HCT116 (cell line): Measurements from ENCODE around the gene UGT1A6. TPM values are rescaled to one million over a fixed set of nuclear protein-coding genes. Genes with fewer than 3 reads are reported as not detected.

Experiments
- ATAC-seq: fragments of 200-7000 bp; cut with Tn5 transposase; 2 replicates; pipeline ENCODE4 v1.9.1; 2020; ENCODE audit warnings: mild to moderate bottlenecking, moderate library complexity
- BruUV-seq: library from RNA; stranded (reverse); fragments of 400-500 nt; replicated peaks from 2 replicates; lab custom pipeline; 2021; lab: Mats Ljungman, UMichigan
- CTCF ChIA-PET: fragments of 300-600 bp; sonication (Branson Sonifier 250); formaldehyde crosslinking; loops from one replicate; lab custom pipeline; 2021; ENCODE audit warnings: antibody characterized with exemption; lab: Charles Lee
- POLR2A ChIA-PET: fragments of 300-600, 350-600 bp; sonication (Branson Sonifier 250); formaldehyde crosslinking; loops from one replicate; lab custom pipeline; 2021; ENCODE audit warnings: antibody characterized with exemption; lab: Charles Lee
- RAD21 ChIA-PET, 2 experiments: fragments of 300-600 bp; sonication (Branson Sonifier 250); formaldehyde crosslinking; loops; one replicate each; lab custom pipeline; 2023; ENCODE audit warnings: low total read pairs in 2 of 2; ENCODE audit not compliant: uncharacterized antibody in 2 of 2, unreplicated experiment in 2 of 2, low non-redundant PET in 1 of 2; lab: Charles Lee
- DNase-seq: peaks from one replicate; pipeline ENCODE4 v3.0.0-alpha.2; 2010; ENCODE audit warnings: low read depth, low spot score
- H2AFZ ChIP-seq: fragments of 200-600 bp; shearing (Covaris generic), sonication (generic); 2 replicates; pipeline ENCODE4 v1.6.1; 2017; ENCODE audit warnings: low read depth, mixed run types, mixed read lengths, antibody characterized with exemption, low read length; ENCODE audit not compliant: poor library complexity, severe bottlenecking
- H3K27ac ChIP-seq: 2 replicates; pipeline ENCODE4 v1.5.1; 2012; ENCODE audit warnings: low read depth, low read length
- H3K27me3 ChIP-seq: fragments of 200-600 bp; sonication (generic); 2 replicates; pipeline ENCODE4 v1.6.1; 2016; ENCODE audit warnings: mixed run types, low read length, mixed read lengths; ENCODE audit not compliant: insufficient read depth
- H3K36me3 ChIP-seq, 2 experiments: fragments of 200-500 bp in 1 of 2; fragments of 200-600 bp in 1 of 2; sonication (Bioruptor generic) in 1 of 2; sonication (generic) in 1 of 2; 2 replicates each; pipeline versions ENCODE4 v1.5.1 to v1.6.1; 2014 to 2016; ENCODE audit warnings: low read length in 2 of 2, inconsistent platforms in 1 of 2, mixed read lengths in 1 of 2, mixed run types in 1 of 2; ENCODE audit not compliant: insufficient read depth in 2 of 2, control insufficient read depth in 1 of 2
- H3K4me1 ChIP-seq, 2 experiments: fragments of 200-600 bp in 1 of 2; sonication (generic) in 1 of 2; 2 replicates each; pipeline versions ENCODE4 v1.5.1 to v1.6.1; 2012 to 2017; ENCODE audit warnings: low read length in 2 of 2, inconsistent platforms in 1 of 2, mild to moderate bottlenecking in 1 of 2, mixed read lengths in 1 of 2, mixed run types in 1 of 2, moderate library complexity in 1 of 2; ENCODE audit not compliant: insufficient read depth in 2 of 2, control insufficient read depth in 1 of 2
- H3K4me2 ChIP-seq: fragments of 200-600 bp; sonication (generic); 2 replicates; pipeline ENCODE4 v1.6.1; 2017; ENCODE audit warnings: mixed run types, low read length, mixed read lengths
- H3K4me3 ChIP-seq, 2 experiments: fragments of 200-600 bp in 1 of 2; sonication (generic) in 1 of 2; replicated peaks in 1 of 2; 2 replicates each; pipeline ENCODE4 v1.5.1; 2011 to 2016; ENCODE audit warnings: low read length in 2 of 2, control low read depth in 1 of 2, low read depth in 1 of 2, mild to moderate bottlenecking in 1 of 2, mixed read lengths in 1 of 2, mixed run types in 1 of 2
- H3K79me2 ChIP-seq: fragments of 200-600 bp; sonication (generic); 2 replicates; pipeline ENCODE4 v1.6.1; 2017; ENCODE audit warnings: mild to moderate bottlenecking, mixed run types, low read length, moderate library complexity, mixed read lengths; ENCODE audit not compliant: insufficient read depth
- H3K9ac ChIP-seq: fragments of 200-600 bp; sonication (generic); 2 replicates; pipeline ENCODE4 v1.6.1; 2016; ENCODE audit warnings: low read length, mixed read lengths
- H3K9me2 ChIP-seq: fragments of 200-600 bp; sonication (generic), shearing (Covaris generic); 2 replicates; pipeline ENCODE4 v1.6.1; 2017; ENCODE audit warnings: mixed run types, mild to moderate bottlenecking, moderate library complexity; ENCODE audit not compliant: insufficient read depth
- H3K9me3 ChIP-seq, 2 experiments: fragments of 200-500 bp in 1 of 2; fragments of 200-600 bp in 1 of 2; sonication (Bioruptor generic) in 1 of 2; sonication (generic) in 1 of 2; 2 replicates each; pipeline ENCODE4 v1.6.1; 2014 to 2017; ENCODE audit warnings: low read length in 2 of 2, mixed read lengths in 2 of 2, inconsistent platforms in 1 of 2, low read depth in 1 of 2, mild to moderate bottlenecking in 1 of 2, mixed run types in 1 of 2, moderate library complexity in 1 of 2; ENCODE audit not compliant: control insufficient read depth in 1 of 2, insufficient read depth in 1 of 2
- H4K20me1 ChIP-seq: fragments of 200-600 bp; sonication (generic), shearing (Covaris generic); 2 replicates; pipeline ENCODE4 v1.6.1; 2017; ENCODE audit warnings: mixed run types, mild to moderate bottlenecking, moderate library complexity; ENCODE audit not compliant: insufficient read depth
- ELF1 ChIP-seq: IDR thresholded peaks from 2 replicates; pipeline ENCODE4 v1.6.1; 2012; ENCODE audit warnings: low read depth, borderline replicate concordance
- EZH2 ChIP-seq: fragments of 200-600 bp; sonication (generic); IDR thresholded peaks from 2 replicates; pipeline ENCODE4 v1.6.1; 2017; ENCODE audit warnings: antibody characterized with exemption, mixed run types
- EZH2phosphoT487 ChIP-seq: fragments of 200-600 bp; IDR thresholded peaks from 2 replicates; pipeline ENCODE4 v1.6.1; 2018; ENCODE audit warnings: antibody characterized with exemption, borderline replicate concordance
- JUND ChIP-seq: IDR thresholded peaks from 2 replicates; pipeline ENCODE4 v1.6.1; 2012
- POLR2A ChIP-seq: IDR thresholded peaks from 2 replicates; pipeline ENCODE4 v1.7.0; 2011; ENCODE audit warnings: borderline replicate concordance; ENCODE audit not compliant: insufficient read depth, insufficient read length; ENCODE audit errors: extremely low read depth
- RAD21 ChIP-seq: IDR thresholded peaks from 2 replicates; pipeline ENCODE4 v1.6.1; 2012; ENCODE audit warnings: low read depth, mild to moderate bottlenecking
- YY1 ChIP-seq: IDR thresholded peaks from 2 replicates; pipeline ENCODE4 v1.6.1; 2011; ENCODE audit warnings: low read length, low read depth, moderate library complexity, mild to moderate bottlenecking; ENCODE audit not compliant: insufficient replicate concordance; ENCODE audit errors: extremely low read depth
- intact Hi-C: fragments of 100-400 bp; cut with micrococcal nuclease; formaldehyde crosslinking; loops from 2 replicates; pipeline ENCODE4 v1.10.0; 2022
- total RNA-seq: library from RNA; stranded (reverse); gene quantifications from one replicate; pipeline ENCODE4 v1.2.1, GENCODE V29; 2021; ENCODE audit not compliant: unreplicated experiment
- TF ChIP-seq, protein P1 (sequence below), 3 experiments: fragments of 200-600 bp in 1 of 3; sonication (generic) in 1 of 3; IDR thresholded peaks in 2 of 3; conservative IDR thresholded peaks in 1 of 3; 2 replicates each; pipeline ENCODE4 v1.5.1; 2012 to 2017; ENCODE audit warnings: low read depth in 2 of 3, low read length in 2 of 3, antibody characterized with exemption in 1 of 3, borderline replicate concordance in 1 of 3, control low read depth in 1 of 3, mild to moderate bottlenecking in 1 of 3, mixed read lengths in 1 of 3, mixed run types in 1 of 3, moderate library complexity in 1 of 3; ENCODE audit not compliant: insufficient read depth in 1 of 3

UGT1A6 gene
- total RNA-seq, 1 experiment from 2014 or later, result not detected

DNA sequence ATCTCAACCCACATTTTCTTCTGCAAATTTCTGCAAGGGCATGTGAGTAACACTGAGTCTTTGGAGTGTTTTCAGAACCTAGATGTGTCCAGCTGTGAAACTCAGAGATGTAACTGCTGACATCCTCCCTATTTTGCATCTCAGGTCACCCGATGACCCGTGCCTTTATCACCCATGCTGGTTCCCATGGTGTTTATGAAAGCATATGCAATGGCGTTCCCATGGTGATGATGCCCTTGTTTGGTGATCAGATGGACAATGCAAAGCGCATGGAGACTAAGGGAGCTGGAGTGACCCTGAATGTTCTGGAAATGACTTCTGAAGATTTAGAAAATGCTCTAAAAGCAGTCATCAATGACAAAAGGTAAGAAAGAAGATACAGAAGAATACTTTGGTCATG is 75.4 kb downstream of the UGT1A6 start:
- Histone ChIP-seq H2AFZ (no peak overlapping the region), H3K4me3 (no peak overlapping the region), H3K27ac (no peak overlapping the region), H3K36me3 (no peaks in the 10 kb centered on the region), H4K20me1 (no peaks in the 10 kb centered on the region), H3K4me2 (no peak overlapping the region), H3K9ac (no peak overlapping the region), H3K9me3 (no peaks in the 10 kb centered on the region), H3K27me3 (no peaks in the 10 kb centered on the region), H3K4me1 (peaks cover 3 to 10% of the 10 kb centered on the region in 2 experiments; a peak in 2 of 4 replicates), H3K9me2 (no peaks in the 10 kb centered on the region), H3K79me2 (no peaks in the 10 kb centered on the region)
- DNase-seq (no peak), ATAC-seq (no peak)
- ChIA-PET CTCF (no interaction called here), POLR2A (no interaction called here), RAD21 (no interaction called here)
- TF ChIP-seq, protein P1, sequence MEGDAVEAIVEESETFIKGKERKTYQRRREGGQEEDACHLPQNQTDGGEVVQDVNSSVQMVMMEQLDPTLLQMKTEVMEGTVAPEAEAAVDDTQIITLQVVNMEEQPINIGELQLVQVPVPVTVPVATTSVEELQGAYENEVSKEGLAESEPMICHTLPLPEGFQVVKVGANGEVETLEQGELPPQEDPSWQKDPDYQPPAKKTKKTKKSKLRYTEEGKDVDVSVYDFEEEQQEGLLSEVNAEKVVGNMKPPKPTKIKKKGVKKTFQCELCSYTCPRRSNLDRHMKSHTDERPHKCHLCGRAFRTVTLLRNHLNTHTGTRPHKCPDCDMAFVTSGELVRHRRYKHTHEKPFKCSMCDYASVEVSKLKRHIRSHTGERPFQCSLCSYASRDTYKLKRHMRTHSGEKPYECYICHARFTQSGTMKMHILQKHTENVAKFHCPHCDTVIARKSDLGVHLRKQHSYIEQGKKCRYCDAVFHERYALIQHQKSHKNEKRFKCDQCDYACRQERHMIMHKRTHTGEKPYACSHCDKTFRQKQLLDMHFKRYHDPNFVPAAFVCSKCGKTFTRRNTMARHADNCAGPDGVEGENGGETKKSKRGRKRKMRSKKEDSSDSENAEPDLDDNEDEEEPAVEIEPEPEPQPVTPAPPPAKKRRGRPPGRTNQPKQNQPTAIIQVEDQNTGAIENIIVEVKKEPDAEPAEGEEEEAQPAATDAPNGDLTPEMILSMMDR (IDR thresholded peaks at IDR 0.05 in 2 of 3, conservative IDR thresholded peaks at IDR 0.05 in 1 of 3; ENCODE audit: borderline replicate concordance in 1 of 3, insufficient read depth in 1 of 3, low read depth in 2 of 3, low read length in 2 of 3), result no peak
- TF ChIP-seq EZH2, result no peak
- TF ChIP-seq JUND, result no peak
- TF ChIP-seq POLR2A, result no peak
- TF ChIP-seq YY1, result no peak
- no TSS peak for BruUV-seq
- intact Hi-C loops, result no loop called here

DNA sequence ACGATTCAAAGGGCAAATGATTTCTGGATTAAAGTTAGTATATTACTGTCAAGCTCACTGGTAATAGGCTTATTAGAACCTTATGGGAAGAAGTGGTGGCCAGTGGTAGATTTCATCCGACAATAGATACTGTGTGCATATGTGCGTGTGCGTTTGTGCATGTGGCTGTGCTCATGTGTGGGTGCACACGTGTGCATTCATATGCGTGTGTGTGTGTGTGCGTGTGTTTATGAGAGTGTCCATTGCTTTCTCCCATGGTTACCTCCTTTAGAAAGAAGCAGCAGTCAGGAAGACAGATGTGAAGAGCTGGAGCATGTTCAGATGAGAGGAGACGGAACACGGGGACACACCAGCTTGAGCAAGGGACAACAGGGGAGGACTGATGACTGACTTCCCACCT is 76.6 kb downstream of the UGT1A6 start:
- no peak for ATAC-seq
- no peak for DNase-seq
- Histone ChIP-seq H3K9me2 (no peaks in the 10 kb centered on the region), H3K4me1 (peaks cover 3 to 7% of the 10 kb centered on the region in 2 experiments; a peak in 2 of 4 replicates), H3K27ac (no peak overlapping the region), H3K9ac (no peak overlapping the region), H3K36me3 (no peaks in the 10 kb centered on the region), H2AFZ (no peak overlapping the region), H3K27me3 (no peaks in the 10 kb centered on the region), H3K4me3 (no peak overlapping the region), H3K79me2 (no peaks in the 10 kb centered on the region), H3K4me2 (no peak overlapping the region), H4K20me1 (no peaks in the 10 kb centered on the region), H3K9me3 (no peaks in the 10 kb centered on the region)
- TF ChIP-seq RAD21 (no peak), EZH2phosphoT487 (no peak), YY1 (no peak), ELF1 (no peak)
- POLR2A ChIA-PET, result no interaction called here
- CTCF ChIA-PET, result no interaction called here
- no TSS peak for BruUV-seq
- RAD21 ChIA-PET, result no interaction called here
- intact Hi-C loops, result no loop called here
